H9 (cell line): Measurements from ENCODE around the gene LIMA1. TPM values are rescaled to one million over a fixed set of nuclear protein-coding genes. Genes with fewer than 3 reads are reported as not detected.

ENCODE experiments used
- DNase-seq: peaks from one replicate; pipeline ENCODE4 v3.0.0-alpha.2; 2017
- H2AFZ ChIP-seq: one replicate; pipeline ENCODE4 v1.6.1; 2013; ENCODE audit warnings: mild to moderate bottlenecking, low read length, control low read depth, moderate library complexity
- H2AK5ac ChIP-seq: 2 replicates; pipeline ENCODE4 v1.6.1; 2013; ENCODE audit warnings: low read length, control low read depth, mixed read lengths; ENCODE audit not compliant: insufficient read length
- H2BK120ac ChIP-seq: one replicate; pipeline ENCODE4 v1.6.1; 2013; ENCODE audit warnings: low read depth, mild to moderate bottlenecking, low read length, control low read depth, inconsistent platforms; ENCODE audit not compliant: poor library complexity, severe bottlenecking
- H2BK12ac ChIP-seq: 2 replicates; pipeline ENCODE4 v1.6.1; 2013; ENCODE audit warnings: low read length, control low read depth, mixed read lengths, low read depth; ENCODE audit not compliant: insufficient read length
- H2BK15ac ChIP-seq: 2 replicates; pipeline ENCODE4 v1.6.1; 2013; ENCODE audit warnings: low read depth, low read length, control low read depth
- H2BK20ac ChIP-seq: one replicate; pipeline ENCODE4 v1.6.1; 2013; ENCODE audit warnings: low read depth, mild to moderate bottlenecking, low read length, control low read depth, inconsistent platforms; ENCODE audit not compliant: poor library complexity, severe bottlenecking
- H2BK5ac ChIP-seq: 2 replicates; pipeline ENCODE4 v1.6.1; 2013; ENCODE audit warnings: low read length, control low read depth, mixed read lengths; ENCODE audit not compliant: insufficient read length
- H3K14ac ChIP-seq: 2 replicates; pipeline ENCODE4 v1.6.1; 2013; ENCODE audit warnings: low read length, control low read depth; ENCODE audit not compliant: insufficient read depth
- H3K18ac ChIP-seq: 2 replicates; pipeline ENCODE4 v1.6.1; 2013; ENCODE audit warnings: low read depth, mild to moderate bottlenecking, mixed read lengths, low read length, control low read depth; ENCODE audit not compliant: insufficient read length
- H3K23ac ChIP-seq: 2 replicates; pipeline ENCODE4 v1.6.1; 2013; ENCODE audit warnings: low read length, control low read depth, mixed read lengths, low read depth; ENCODE audit not compliant: insufficient read length
- H3K23me2 ChIP-seq: 2 replicates; pipeline ENCODE4 v1.6.1; 2013; ENCODE audit warnings: low read depth, mild to moderate bottlenecking, mixed read lengths, low read length, control low read depth; ENCODE audit not compliant: insufficient read length, poor library complexity, severe bottlenecking
- H3K27ac ChIP-seq: 2 replicates; pipeline ENCODE4 v1.5.1; 2013; ENCODE audit warnings: low read length, control low read depth, mixed read lengths, low read depth; ENCODE audit not compliant: insufficient read length
- H3K27me3 ChIP-seq: 2 replicates; pipeline ENCODE4 v1.6.1; 2013; ENCODE audit warnings: low read length, control low read depth, inconsistent platforms; ENCODE audit not compliant: insufficient read depth
- H3K4ac ChIP-seq: 2 replicates; pipeline ENCODE4 v1.6.1; 2013; ENCODE audit warnings: low read depth, mild to moderate bottlenecking, control low read depth, inconsistent platforms, low read length, moderate library complexity
- H3K4me1 ChIP-seq: 2 replicates; pipeline ENCODE4 v1.6.1; 2013; ENCODE audit warnings: low read length, control low read depth, inconsistent platforms; ENCODE audit not compliant: insufficient read depth
- H3K4me2 ChIP-seq: 2 replicates; pipeline ENCODE4 v1.6.1; 2013; ENCODE audit warnings: low read length, control low read depth, mixed read lengths; ENCODE audit not compliant: insufficient read length, insufficient read depth
- H3K56ac ChIP-seq: 2 replicates; pipeline ENCODE4 v1.6.1; 2013; ENCODE audit warnings: low read depth, mild to moderate bottlenecking, mixed read lengths, low read length, control low read depth; ENCODE audit not compliant: insufficient read length
- H3K79me1 ChIP-seq: 2 replicates; pipeline ENCODE4 v1.6.1; 2013; ENCODE audit warnings: low read depth, mild to moderate bottlenecking, moderate library complexity, low read length, control low read depth, inconsistent platforms; ENCODE audit not compliant: insufficient read depth, poor library complexity, severe bottlenecking
- H3K79me2 ChIP-seq: 2 replicates; pipeline ENCODE4 v1.6.1; 2013; ENCODE audit warnings: low read length, control low read depth, inconsistent platforms; ENCODE audit not compliant: insufficient read depth
- H3K9ac ChIP-seq: 2 replicates; pipeline ENCODE4 v1.6.1; 2013; ENCODE audit warnings: low read length, control low read depth, mixed read lengths; ENCODE audit not compliant: insufficient read length; ENCODE audit errors: extremely low read depth
- H3K9me3 ChIP-seq: one replicate; pipeline ENCODE4 v1.6.1; 2013; ENCODE audit warnings: low read depth, low read length, inconsistent platforms; ENCODE audit not compliant: control insufficient read depth
- H3T11ph ChIP-seq: one replicate; pipeline ENCODE4 v1.6.1; 2013; ENCODE audit warnings: mild to moderate bottlenecking, low read length, control low read depth, inconsistent platforms
- H4K20me1 ChIP-seq: one replicate; pipeline ENCODE4 v1.6.1; 2013; ENCODE audit not compliant: control insufficient read depth, insufficient read length, insufficient read depth
- H4K5ac ChIP-seq: 2 replicates; pipeline ENCODE4 v1.6.1; 2013; ENCODE audit warnings: low read depth, mild to moderate bottlenecking, mixed read lengths, low read length, control low read depth; ENCODE audit not compliant: insufficient read length
- H4K8ac ChIP-seq: replicated peaks from 2 replicates; pipeline ENCODE4 v1.6.1; 2013; ENCODE audit warnings: low read length, control low read depth, mixed read lengths, low read depth; ENCODE audit not compliant: insufficient read length
- H4K91ac ChIP-seq: 2 replicates; pipeline ENCODE4 v1.6.1; 2013; ENCODE audit warnings: low read depth, mild to moderate bottlenecking, moderate library complexity, mixed read lengths, low read length, control low read depth; ENCODE audit not compliant: insufficient read length
- H3K27ac Mint-ChIP-seq, 3 experiments: 2 replicates in 2 of 3; 3 replicates in 1 of 3; pipeline ENCODE4 v1.8.0; 2020 to 2021; ENCODE audit warnings: mixed read lengths in 3 of 3, mild to moderate bottlenecking in 1 of 3, moderate library complexity in 1 of 3
- H3K27me3 Mint-ChIP-seq: 2 replicates; pipeline ENCODE4 v1.8.0; 2021; ENCODE audit warnings: low read depth, mild to moderate bottlenecking, moderate library complexity, mixed read lengths
- H3K36me3 Mint-ChIP-seq, 3 experiments: 2 replicates in 2 of 3; 3 replicates in 1 of 3; pipeline ENCODE4 v1.8.0; 2020 to 2021; ENCODE audit warnings: low read depth in 3 of 3, mixed read lengths in 3 of 3; ENCODE audit not compliant: insufficient read depth in 1 of 3
- H3K4me1 Mint-ChIP-seq, 2 experiments: 2 replicates each; pipeline ENCODE4 v1.8.0; 2020; ENCODE audit warnings: mixed read lengths in 2 of 2
- H3K4me3 Mint-ChIP-seq, 2 experiments: 2 replicates in 1 of 2; 3 replicates in 1 of 2; pipeline ENCODE4 v1.8.0; 2020 to 2021; ENCODE audit warnings: mild to moderate bottlenecking in 2 of 2, mixed read lengths in 2 of 2, moderate library complexity in 1 of 2
- H3K9me3 Mint-ChIP-seq, 2 experiments: 2 replicates in 1 of 2; 3 replicates in 1 of 2; pipeline ENCODE4 v1.8.0; 2020; ENCODE audit warnings: mild to moderate bottlenecking in 2 of 2, mixed read lengths in 2 of 2, moderate library complexity in 1 of 2
- CTCF ChIP-seq: fragments of 200-600 bp; sonication (generic); conservative IDR thresholded peaks from 3 replicates; pipeline ENCODE4 v1.8.0; 2021; ENCODE audit warnings: antibody characterized with exemption, mild to moderate bottlenecking
- WGBS: extraction: QIAGEN DNeasy Blood & Tissue Kit; methylation state at CpG from one replicate; pipeline ENCODE4 v1.1.7; 2013; ENCODE audit warnings: missing lambda C conversion rate, low lambda C conversion rate, mixed read lengths; ENCODE audit not compliant: insufficient read length; ENCODE audit errors: extremely low coverage; 5-methylcytosine and 5-hydroxymethylcytosine counted together
- total RNA-seq: library from RNA; stranded (reverse); gene quantifications from 2 replicates; pipeline ENCODE4 v1.2.1, GENCODE V29; 2021

LIMA1 gene
- total RNA-seq, 1 experiment from 2014 or later, result 40.8 TPM

- Histone ChIP-seq H2AK5ac (no peak overlapping the region), H3K18ac (no peak overlapping the region), H4K91ac (no peak overlapping the region), H3K4me2 (no peak overlapping the region), H3K79me2 (no peaks in the 10 kb centered on the region), H2BK5ac (no peak overlapping the region), H2BK15ac (no peak overlapping the region), H3K27me3 (no peaks in the 10 kb centered on the region), H3K9me3 (no peaks in the 10 kb centered on the region), H3K27ac (no peak overlapping the region), H3K9ac (no peak overlapping the region), H3K4me1 (peaks cover 2% of the 10 kb centered on the region), H3K23me2 (no peaks in the 10 kb centered on the region), H3K23ac (no peak overlapping the region), H2BK20ac (no peak overlapping the region), H2AFZ (no peak overlapping the region), H2BK120ac (no peak overlapping the region), H3K4ac (no peak overlapping the region), H4K5ac (no peak overlapping the region), H2BK12ac (no peak overlapping the region), H3K14ac (no peak overlapping the region), H4K20me1 (no peaks in the 10 kb centered on the region), H3K56ac (no peak overlapping the region), H4K8ac (no peak overlapping the region), H3T11ph (no peak overlapping the region), H3K79me1 (no peaks in the 10 kb centered on the region)
- Mint-ChIP-seq H3K36me3 (peaks cover 24 to 63% (median 28%) of the 10 kb centered on the region in 3 experiments; a peak in 6 of 7 replicates), H3K27me3 (no peaks in the 10 kb centered on the region), H3K4me3 (no peak overlapping the region), H3K9me3 (no peaks in the 10 kb centered on the region), H3K27ac (no peak overlapping the region; a peak in 1 of 7 replicates), H3K4me1 (peaks cover 10 to 12% of the 10 kb centered on the region in 2 experiments)
- TF ChIP-seq CTCF, result no peak
- no CpG with 5 or more reads among the region's 2 CpGs for WGBS
- DNase-seq, result no peak
These were observed 82.6 kb downstream of the LIMA1 start for GRCh38 chr12:50200552-50201273.
